OCI-LY1 (cell line): ENCODE results near the gene COL9A1.

Experiments
- H2AFZ ChIP-seq: fragments of 200-600 bp; sonication (generic), shearing (Covaris generic); 2 replicates; pipeline ENCODE4 v1.6.0; 2014; ENCODE audit warnings: antibody characterized with exemption, mild to moderate bottlenecking, low read length
- H3F3A ChIP-seq: fragments of 200-600 bp; sonication (generic), shearing (Covaris generic); 2 replicates; pipeline ENCODE4 v1.6.0; 2014; ENCODE audit warnings: mild to moderate bottlenecking, antibody characterized with exemption, low read length, moderate library complexity; ENCODE audit not compliant: insufficient read depth
- H3K27ac ChIP-seq: fragments of 200-600 bp; sonication (generic); 2 replicates; pipeline ENCODE4 v1.5.1; 2014; ENCODE audit warnings: low read length, mixed run types, mild to moderate bottlenecking, low read depth; ENCODE audit not compliant: poor library complexity, severe bottlenecking
- H3K27me3 ChIP-seq: fragments of 200-600 bp; sonication (generic); 2 replicates; pipeline ENCODE4 v1.6.0; 2014; ENCODE audit warnings: antibody characterized with exemption, mild to moderate bottlenecking, low read length, moderate library complexity; ENCODE audit not compliant: insufficient read depth
- H3K36me3 ChIP-seq: fragments of 200-600 bp; sonication (generic); 2 replicates; pipeline ENCODE4 v1.6.1; 2014; ENCODE audit warnings: mild to moderate bottlenecking, antibody characterized with exemption, low read length, moderate library complexity, mixed read lengths; ENCODE audit not compliant: insufficient read depth
- H3K4me1 ChIP-seq: fragments of 200-600 bp; sonication (generic); 2 replicates; pipeline ENCODE4 v1.5.1; 2014; ENCODE audit warnings: mild to moderate bottlenecking, low read length, moderate library complexity; ENCODE audit not compliant: insufficient read depth, severe bottlenecking
- H3K4me2 ChIP-seq: fragments of 200-600 bp; sonication (generic), shearing (Covaris generic); 2 replicates; pipeline ENCODE4 v1.6.1; 2014; ENCODE audit warnings: low read length
- H3K4me3 ChIP-seq: fragments of 200-600 bp; sonication (generic); 2 replicates; pipeline ENCODE4 v1.5.1; 2014; ENCODE audit warnings: low read length, low read depth, mild to moderate bottlenecking, mixed read lengths; ENCODE audit not compliant: poor library complexity, severe bottlenecking
- H3K79me2 ChIP-seq: fragments of 200-600 bp; shearing (Covaris generic); 2 replicates; pipeline ENCODE4 v1.6.1; 2016; ENCODE audit warnings: mixed run types, low read length, mixed read lengths; ENCODE audit not compliant: insufficient read depth
- H3K9ac ChIP-seq: fragments of 200-600 bp; sonication (generic), shearing (Covaris generic); 2 replicates; pipeline ENCODE4 v1.6.1; 2014; ENCODE audit warnings: mild to moderate bottlenecking, low read length, mixed read lengths
- H3K9me2 ChIP-seq: fragments of 200-600 bp; sonication (generic), shearing (Covaris generic); 2 replicates; pipeline ENCODE4 v1.6.1; 2014; ENCODE audit warnings: low read depth, mild to moderate bottlenecking, low read length, mixed read lengths
- H3K9me3 ChIP-seq: fragments of 200-600 bp; shearing (Covaris generic); 2 replicates; pipeline ENCODE4 v1.6.1; 2014; ENCODE audit warnings: low read length, mixed read lengths
- H4K20me1 ChIP-seq: fragments of 200-600 bp; sonication (generic), shearing (Covaris generic); 2 replicates; pipeline ENCODE4 v1.6.0; 2016; ENCODE audit warnings: mild to moderate bottlenecking, low read length; ENCODE audit not compliant: insufficient read depth
- CTCF ChIP-seq: fragments of 200-600 bp; sonication (generic), shearing (Covaris generic); IDR thresholded peaks from 2 replicates; pipeline ENCODE4 v1.5.1; 2017; ENCODE audit warnings: mild to moderate bottlenecking, antibody characterized with exemption, low read length, moderate library complexity, mixed read lengths
- EZH2 ChIP-seq: fragments of 200-600 bp; sonication (generic), shearing (Covaris generic); IDR thresholded peaks from 2 replicates; pipeline ENCODE4 v1.8.0; 2017; ENCODE audit warnings: borderline replicate concordance, mixed run types, mild to moderate bottlenecking, antibody characterized with exemption, low read length, moderate library complexity, mixed read lengths

COL9A1 gene

GRCh38 chr6:70188202-70188601 is 114.7 kb downstream of the COL9A1 start:
- Histone ChIP-seq H3F3A (no peaks in the 10 kb centered on the region), H3K4me3 (no peak overlapping the region), H2AFZ (no peak overlapping the region), H3K79me2 (no peaks in the 10 kb centered on the region), H3K4me1 (no peaks in the 10 kb centered on the region), H3K36me3 (no peaks in the 10 kb centered on the region), H3K9ac (no peak overlapping the region), H3K27me3 (no peaks in the 10 kb centered on the region), H3K4me2 (no peak overlapping the region), H3K9me2 (no peaks in the 10 kb centered on the region), H3K27ac (no peak overlapping the region), H4K20me1 (no peaks in the 10 kb centered on the region), H3K9me3 (no peaks in the 10 kb centered on the region)
- TF ChIP-seq CTCF (no peak), EZH2 (no peak)

- Histone ChIP-seq H3F3A (no peaks in the 10 kb centered on the region), H3K4me3 (no peak overlapping the region), H3K9ac (no peak overlapping the region), H3K9me2 (no peaks in the 10 kb centered on the region), H3K9me3 (no peaks in the 10 kb centered on the region), H2AFZ (no peak overlapping the region), H3K36me3 (no peaks in the 10 kb centered on the region), H3K4me1 (no peaks in the 10 kb centered on the region), H3K27ac (no peak overlapping the region), H3K79me2 (no peaks in the 10 kb centered on the region), H4K20me1 (no peaks in the 10 kb centered on the region), H3K4me2 (no peak overlapping the region), H3K27me3 (no peaks in the 10 kb centered on the region)
- TF ChIP-seq EZH2, result no peak
- TF ChIP-seq CTCF, result no peak
Observed at GRCh38 chr6:70186461-70186860, 116.4 kb downstream of the COL9A1 start.

- Histone ChIP-seq H3K4me2 (no peak overlapping the region), H3K36me3 (no peaks in the 10 kb centered on the region), H3K4me1 (no peaks in the 10 kb centered on the region), H3K9ac (no peak overlapping the region), H3F3A (no peaks in the 10 kb centered on the region), H3K79me2 (no peaks in the 10 kb centered on the region), H3K9me2 (no peaks in the 10 kb centered on the region), H3K27me3 (no peaks in the 10 kb centered on the region), H4K20me1 (no peaks in the 10 kb centered on the region), H3K9me3 (no peaks in the 10 kb centered on the region), H3K4me3 (no peak overlapping the region), H3K27ac (no peak overlapping the region), H2AFZ (no peak overlapping the region)
- TF ChIP-seq CTCF (no peak), EZH2 (no peak)
Observed at GRCh38 chr6:70184723-70185122, 118.2 kb downstream of the COL9A1 start.
